Activated B cell treated with CpG ODN at 0.5 μM for 24 hours (primary cell): ENCODE measurements around the gene CDC42BPG. TPM values are rescaled to one million over a fixed set of nuclear protein-coding genes. Genes with fewer than 3 reads are reported as not detected.

Source experiments
- ATAC-seq: fragments of 200-7000 bp; cut with Tn5 transposase; one replicate; pipeline ENCODE4 v1.10.0; 2021; ENCODE audit warnings: low read depth, mild to moderate bottlenecking, moderate library complexity
- CTCF ChIA-PET: fragments of 350-600 bp; sonication (Branson Sonifier 250); formaldehyde crosslinking; loops from one replicate; lab custom pipeline; 2021; ENCODE audit warnings: antibody characterized with exemption; lab: Charles Lee
- POLR2A ChIA-PET: fragments of 350-600 bp; sonication (Branson Sonifier 250); formaldehyde crosslinking; loops from one replicate; lab custom pipeline; 2021; ENCODE audit warnings: antibody characterized with exemption; lab: Charles Lee
- DNase-seq: peaks from one replicate; pipeline ENCODE4 v3.0.0; 2022
- H3K27ac Mint-ChIP-seq: one replicate; pipeline ENCODE4 v1.8.0; 2020; ENCODE audit warnings: mixed read lengths
- H3K27me3 Mint-ChIP-seq: one replicate; pipeline ENCODE4 v1.8.0; 2021; ENCODE audit warnings: mixed read lengths
- H3K36me3 Mint-ChIP-seq: one replicate; pipeline ENCODE4 v1.8.0; 2021; ENCODE audit warnings: low read depth, mixed read lengths
- H3K4me1 Mint-ChIP-seq: one replicate; pipeline ENCODE4 v1.8.0; 2021; ENCODE audit warnings: mixed read lengths
- H3K4me3 Mint-ChIP-seq: one replicate; pipeline ENCODE4 v1.8.0; 2020; ENCODE audit warnings: mild to moderate bottlenecking, mixed read lengths
- H3K9me3 Mint-ChIP-seq: one replicate; pipeline ENCODE4 v1.8.0; 2020; ENCODE audit warnings: mixed read lengths
- CTCF ChIP-seq: fragments of 200-600 bp; IDR thresholded peaks from one replicate; pipeline ENCODE4 v1.8.0; 2022; ENCODE audit warnings: antibody characterized with exemption, mild to moderate bottlenecking
- intact Hi-C: fragments of 100-400 bp; cut with micrococcal nuclease; formaldehyde crosslinking; loops from one replicate; pipeline ENCODE4 v1.15.1; 2024
- total RNA-seq: library from RNA; stranded (reverse); gene quantifications from 2 replicates; pipeline ENCODE4 v1.2.3, GENCODE V29; 2022

The CDC42BPG gene
- total RNA-seq, 1 donor from 2014 or later: 3.7 TPM

- H3K4me3 Mint-ChIP-seq: no peak overlapping the region
- TF ChIP-seq CTCF: no peak
- H3K27ac Mint-ChIP-seq: no peak overlapping the region
- H3K36me3 Mint-ChIP-seq: peaks cover 7% of the 10 kb centered on the region
- intact Hi-C loops: loop anchor here (10.0 kb wide), 2 partner anchors 345 to 425 kb away; partner anchors contain the start of genes CAPN1 and POLA2
- no peak for ATAC-seq
- CTCF ChIA-PET: no interaction called here
- no peaks in the 10 kb centered on the region for H3K9me3 Mint-ChIP-seq
- H3K4me1 Mint-ChIP-seq: peaks cover 11% of the 10 kb centered on the region
- no peak for DNase-seq
- H3K27me3 Mint-ChIP-seq: no peaks in the 10 kb centered on the region
- POLR2A ChIA-PET: interaction anchor here (0.7 kb wide), 1 partner anchor 78 kb away, joined by 3 read pairs; no protein-coding TSS in a partner anchor
Measured at GRCh38 chr11:64839887-64840782, 4.3 kb downstream of the CDC42BPG start.

GRCh38 chr11:64839335-64839734 is 5.1 kb downstream of the CDC42BPG start:
- H3K27ac Mint-ChIP-seq: no peak overlapping the region
- intact Hi-C loops: no loop called here
- no peaks in the 10 kb centered on the region for H3K9me3 Mint-ChIP-seq
- peaks cover 8% of the 10 kb centered on the region for H3K4me1 Mint-ChIP-seq
- no peaks in the 10 kb centered on the region for H3K27me3 Mint-ChIP-seq
- no peak overlapping the region for H3K4me3 Mint-ChIP-seq
- ChIA-PET CTCF (no interaction called here), POLR2A (no interaction called here)
- DNase-seq (no peak), ATAC-seq (no peak)
- no peak for TF ChIP-seq CTCF
- peaks cover 7% of the 10 kb centered on the region for H3K36me3 Mint-ChIP-seq

- CTCF ChIA-PET: no interaction called here
- TF ChIP-seq CTCF: no peak
- POLR2A ChIA-PET: interaction anchor here (0.6 kb wide), 1 partner anchor 81 kb away, joined by 3 read pairs; no protein-coding TSS in a partner anchor
Measured at GRCh38 chr11:64838600-64839334, 5.7 kb downstream of the CDC42BPG start.

GRCh38 chr11:64837887-64838351 is 6.5 kb downstream of the CDC42BPG start:
- no peak for DNase-seq
- ChIA-PET POLR2A (interaction anchor here (0.6 kb wide), 1 partner anchor 81 kb away, joined by 3 read pairs; no protein-coding TSS in a partner anchor), CTCF (no interaction called here)
- intact Hi-C loops: no loop called here
- Mint-ChIP-seq H3K4me1 (no peaks in the 10 kb centered on the region), H3K9me3 (no peaks in the 10 kb centered on the region), H3K27me3 (no peaks in the 10 kb centered on the region), H3K4me3 (no peak overlapping the region), H3K36me3 (peaks cover 7% of the 10 kb centered on the region), H3K27ac (no peak overlapping the region)
- no peak for TF ChIP-seq CTCF
- ATAC-seq: no peak

More at GRCh38 chr11:64838600-64839334, 5.7 kb downstream of the CDC42BPG start:
- Mint-ChIP-seq H3K27me3 (no peaks in the 10 kb centered on the region), H3K36me3 (peaks cover 7% of the 10 kb centered on the region), H3K4me1 (peaks cover 5% of the 10 kb centered on the region), H3K27ac (no peak overlapping the region), H3K4me3 (no peak overlapping the region), H3K9me3 (no peaks in the 10 kb centered on the region)
- intact Hi-C loops: no loop called here
- ATAC-seq: no peak
- DNase-seq: no peak
